GF-D8 (cell line): ENCODE measurements around the gene STXBP1.

Experiments used
- DNase-seq: peaks from one replicate; lab custom pipeline; 2025; lab: John Stamatoyannopoulos, UW

Gene STXBP1

GRCh38 chr9:127658428-127658827, 46.4 kb downstream of the STXBP1 start:
- no peak for DNase-seq

- DNase-seq = no peak
Measured at GRCh38 chr9:127660886-127661741, 49.0 kb downstream of the STXBP1 start.

GRCh38 chr9:127662617-127663016, 50.5 kb downstream of the STXBP1 start:
- no peak for DNase-seq

GRCh38 chr9:127664324-127664677, 52.2 kb downstream of the STXBP1 start:
- no peak for DNase-seq

- DNase-seq = no peak
Measured at GRCh38 chr9:127664678-127665507, 52.8 kb downstream of the STXBP1 start.

GRCh38 chr9:127667127-127667844, 55.2 kb downstream of the STXBP1 start:
- no peak for DNase-seq

GRCh38 chr9:127667906-127668305, 55.8 kb downstream of the STXBP1 start:
- DNase-seq = no peak

GRCh38 chr9:127673234-127673633, 61.2 kb downstream of the STXBP1 start:
- DNase-seq = no peak

GRCh38 chr9:127676638-127677037, 64.6 kb downstream of the STXBP1 start:
- DNase-seq = no peak

GRCh38 chr9:127679506-127679905, 67.4 kb downstream of the STXBP1 start:
- DNase-seq = no peak

- no peak for DNase-seq
Measured at GRCh38 chr9:127680226-127680625, 68.1 kb downstream of the STXBP1 start.

- DNase-seq = no peak
Measured at GRCh38 chr9:127680846-127681245, 68.8 kb downstream of the STXBP1 start.

- no peak for DNase-seq
Measured at GRCh38 chr9:127682351-127683136, 70.5 kb downstream of the STXBP1 start.

- DNase-seq = no peak
Measured at GRCh38 chr9:127683723-127684122, 71.6 kb downstream of the STXBP1 start.

- DNase-seq = no peak
Measured at GRCh38 chr9:127684576-127684975, 72.5 kb downstream of the STXBP1 start.

GRCh38 chr9:127686461-127687393, 74.7 kb downstream of the STXBP1 start:
- DNase-seq = no peak

GRCh38 chr9:127689329-127690000, 77.4 kb downstream of the STXBP1 start:
- no peak for DNase-seq

- DNase-seq = no peak
Measured at GRCh38 chr9:127690735-127691134, 78.7 kb downstream of the STXBP1 start.

GRCh38 chr9:127692071-127692470, 80.0 kb downstream of the STXBP1 start:
- DNase-seq = no peak

GRCh38 chr9:127693143-127693542, 81.1 kb downstream of the STXBP1 start:
- DNase-seq = no peak
